Astrocyte of the spinal cord (primary cell): ENCODE data around the gene ADORA3.

Source experiments
- DNase-seq: peaks from one replicate; pipeline ENCODE4 v3.0.0; 2011; ENCODE audit warnings: low read depth, low spot score
- H3K4me3 ChIP-seq: 2 replicates; pipeline ENCODE4 v1.5.1; 2011; ENCODE audit warnings: low read depth, mild to moderate bottlenecking, low read length, moderate library complexity
- CTCF ChIP-seq: IDR thresholded peaks from 2 replicates; pipeline ENCODE4 v1.5.1; 2012; ENCODE audit warnings: low read depth, mild to moderate bottlenecking, low read length, inconsistent platforms
- in situ Hi-C: cut with HindIII; loops from 2 replicates; pipeline ENCODE4 v1.10.0; 2017; ENCODE audit warnings: low sequenced_read_pairs

The ADORA3 gene

GRCh38 chr1:111452581-111452980 is 50.9 kb downstream of the ADORA3 start:
- in situ Hi-C loops, result no loop called here
- no peak for TF ChIP-seq CTCF
- H3K4me3 ChIP-seq, result no peak overlapping the region
- DNase-seq, result no peak

GRCh38 chr1:111450185-111450584 is 53.2 kb downstream of the ADORA3 start:
- TF ChIP-seq CTCF, result no peak
- H3K4me3 ChIP-seq, result peak overlapping the region; percentile 99
- DNase-seq, result no peak
- in situ Hi-C loops, result no loop called here

- in situ Hi-C loops, result no loop called here
- peak overlapping the region; percentile 99 for H3K4me3 ChIP-seq
- TF ChIP-seq CTCF, result no peak
- no peak for DNase-seq
These were observed 53.8 kb downstream of the ADORA3 start for GRCh38 chr1:111449703-111450017.
